ENCODE data around the gene PLEKHA6.
A peak's percentile ranks its signal among the peaks of the same experiment; 100 is the strongest.

PLEKHA6 gene

GRCh38 chr1:204406621-204407020 is 46.9 kb upstream of the PLEKHA6 start:
- Histone ChIP-seq H3K27ac (peak overlapping the region; percentile 8 to 100), H3K9me3 (no peaks in the 10 kb centered on the region), H3K36me3 (peaks cover 23 to 35% (median 30%) of the 10 kb centered on the region in 3 donors), H3K4me3 (peak overlapping the region; percentile 86 to 92), H3K4me1 (peaks cover 0 to 31% (median 18%) of the 10 kb centered on the region in 4 donors), H3K27me3 (no peaks in the 10 kb centered on the region)
- no peak for DNase-seq
- intact Hi-C loops (cut with DNase I; ENCODE audit: low total_unique reads): no loop called here
- no peak for TF ChIP-seq CTCF (IDR thresholded peaks at IDR 0.05)

GRCh38 chr1:204405988-204406387 is 46.3 kb upstream of the PLEKHA6 start:
- H3K27ac ChIP-seq: peak overlapping the region; percentile 8 to 100
- peaks cover 0 to 31% (median 18%) of the 10 kb centered on the region in 4 donors for H3K4me1 ChIP-seq
- H3K4me3 ChIP-seq: peak overlapping the region; percentile 86 to 92
- H3K27me3 ChIP-seq: no peaks in the 10 kb centered on the region
- H3K9me3 ChIP-seq: no peaks in the 10 kb centered on the region
- DNase-seq: no peak
- TF ChIP-seq CTCF (IDR thresholded peaks at IDR 0.05): no peak
- H3K36me3 ChIP-seq: peaks cover 23 to 39% (median 30%) of the 10 kb centered on the region in 3 donors
- intact Hi-C loops (cut with DNase I; ENCODE audit: low total_unique reads): no loop called here

- no peak for DNase-seq
- no peak overlapping the region for H3K27ac ChIP-seq
- H3K4me3 ChIP-seq: no peak overlapping the region
- H3K9me3 ChIP-seq: no peaks in the 10 kb centered on the region
- no peaks in the 10 kb centered on the region for H3K27me3 ChIP-seq
- intact Hi-C loops (cut with DNase I; ENCODE audit: low total_unique reads): no loop called here
- peaks cover 32 to 52% (median 43%) of the 10 kb centered on the region in 3 donors for H3K36me3 ChIP-seq
- no peak for TF ChIP-seq CTCF (IDR thresholded peaks at IDR 0.05)
- H3K4me1 ChIP-seq: peaks cover 0 to 31% (median 18%) of the 10 kb centered on the region in 4 donors
These were observed 44.9 kb upstream of the PLEKHA6 start for GRCh38 chr1:204404629-204405028.

- intact Hi-C loops (cut with DNase I; ENCODE audit: low total_unique reads): no loop called here
- DNase-seq: no peak
- Histone ChIP-seq H3K27ac (no peak overlapping the region), H3K36me3 (peaks cover 39 to 61% (median 57%) of the 10 kb centered on the region in 3 donors), H3K4me3 (no peak overlapping the region), H3K9me3 (no peaks in the 10 kb centered on the region), H3K4me1 (peaks cover 0 to 31% (median 18%) of the 10 kb centered on the region in 4 donors), H3K27me3 (no peaks in the 10 kb centered on the region)
- no peak for TF ChIP-seq CTCF (IDR thresholded peaks at IDR 0.05)
These were observed 42.7 kb upstream of the PLEKHA6 start for GRCh38 chr1:204402391-204402790.

- DNase-seq: no peak
- Histone ChIP-seq H3K36me3 (peaks cover 39 to 61% (median 57%) of the 10 kb centered on the region in 3 donors), H3K27me3 (no peaks in the 10 kb centered on the region), H3K9me3 (no peaks in the 10 kb centered on the region), H3K4me1 (peaks cover 0 to 28% (median 18%) of the 10 kb centered on the region in 4 donors), H3K27ac (no peak overlapping the region), H3K4me3 (no peak overlapping the region)
- intact Hi-C loops (cut with DNase I; ENCODE audit: low total_unique reads): no loop called here
- no peak for TF ChIP-seq CTCF (IDR thresholded peaks at IDR 0.05)
These were observed 42.0 kb upstream of the PLEKHA6 start for GRCh38 chr1:204401730-204402129.
